RPMI8226 (cell line): ENCODE measurements around the gene RNF125.
"Not testable (repeated sequence)": the region's sequence is repeated elsewhere in the genome, so short reads cannot be mapped to it uniquely, and the experiment has no call there.

Experiments
- DNase-seq: peaks from one replicate; pipeline ENCODE4 v3.0.0-alpha.2; 2015

RNF125 gene

GRCh38 chr18:32018331-32019250 is at the start of gene RNF125:
TSS of gene RNF125 (plus strand) at chr18:32018825. CDS start at chr18:32018864, 39 bp downstream.
- peak; percentile 86 for DNase-seq

- DNase-seq, result no peak
These were observed 48.0 kb upstream of the RNF125 start for GRCh38 chr18:31970617-31971016.

GRCh38 chr18:31973929-31974546 is 44.6 kb upstream of the RNF125 start:
- DNase-seq, result no peak

- DNase-seq, result no peak
These were observed 42.4 kb upstream of the RNF125 start for GRCh38 chr18:31976242-31976641.

- peak; percentile 66 for DNase-seq
These were observed 41.3 kb upstream of the RNF125 start for GRCh38 chr18:31977270-31977872.

- no peak for DNase-seq
These were observed 40.0 kb upstream of the RNF125 start for GRCh38 chr18:31978616-31979015.

GRCh38 chr18:31979714-31980113 is 38.9 kb upstream of the RNF125 start:
- no peak for DNase-seq

- DNase-seq, result no peak
These were observed 37.8 kb upstream of the RNF125 start for GRCh38 chr18:31980863-31981262.

- DNase-seq, result no peak
These were observed 35.6 kb upstream of the RNF125 start for GRCh38 chr18:31983020-31983419.

- DNase-seq, result no peak
These were observed 34.6 kb upstream of the RNF125 start for GRCh38 chr18:31983976-31984375.

- no peak for DNase-seq
These were observed 27.8 kb upstream of the RNF125 start for GRCh38 chr18:31990823-31991222.

- DNase-seq, result no peak
These were observed 22.6 kb upstream of the RNF125 start for GRCh38 chr18:31996007-31996406.

GRCh38 chr18:31998880-31999412 is 19.7 kb upstream of the RNF125 start:
- no peak for DNase-seq

GRCh38 chr18:32001141-32001540 is 17.5 kb upstream of the RNF125 start:
- not testable (repeated sequence) for DNase-seq

- not testable (repeated sequence) for DNase-seq
These were observed 14.8 kb upstream of the RNF125 start for GRCh38 chr18:32003822-32004221.

GRCh38 chr18:32010124-32010721 is 8.4 kb upstream of the RNF125 start:
- no peak for DNase-seq

- no peak for DNase-seq
These were observed 7.4 kb upstream of the RNF125 start for GRCh38 chr18:32011193-32011592.

GRCh38 chr18:32019251-32019948 is 775 bp downstream of the RNF125 start:
- peak; percentile 44 for DNase-seq

GRCh38 chr18:32019949-32020625 is 1.5 kb downstream of the RNF125 start:
- DNase-seq, result not testable (repeated sequence)

- DNase-seq, result no peak
These were observed 3.3 kb downstream of the RNF125 start for GRCh38 chr18:32021756-32022564.

- DNase-seq, result no peak
These were observed 7.1 kb downstream of the RNF125 start for GRCh38 chr18:32025744-32026143.
